Measurements from ENCODE around the gene URAD.

Gene URAD

DNA sequence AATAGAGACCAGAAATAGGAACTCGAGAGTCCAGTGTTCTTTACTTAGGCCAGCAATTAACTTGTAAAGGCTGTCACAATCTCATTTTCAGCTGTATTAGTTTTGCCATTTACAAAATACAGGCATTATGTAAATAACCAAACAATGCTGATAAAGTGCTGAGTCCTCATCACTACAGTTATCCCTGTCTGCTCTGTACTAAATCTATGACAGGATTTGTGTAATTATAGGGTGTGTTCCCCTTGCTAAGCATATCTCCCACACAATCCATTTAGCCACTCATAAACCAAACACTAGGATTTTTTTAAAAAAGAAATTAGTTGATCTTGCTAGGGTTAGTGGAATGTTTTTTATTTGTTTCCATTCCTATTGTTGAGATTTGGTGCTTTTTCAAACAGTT is 45.5 kb downstream of the URAD start:
- peaks cover 0 to 6% of the 10 kb centered on the region in 2 donors for H3K9me3 ChIP-seq (ENCODE audit: control insufficient read depth in 1 of 2, low read length in 2 of 2)
- no peaks in the 10 kb centered on the region for H3K27me3 ChIP-seq (ENCODE audit: low read depth, low read length)
- H3K36me3 ChIP-seq (ENCODE audit: control insufficient read depth in 1 of 2, insufficient read depth in 2 of 2, low read length in 2 of 2): no peaks in the 10 kb centered on the region
- H3K27ac ChIP-seq (ENCODE audit: low read length): no peak overlapping the region
- no peak overlapping the region for H3K4me3 ChIP-seq (ENCODE audit: low read depth in 1 of 2, low read length in 2 of 2)
- no peaks in the 10 kb centered on the region for H3K4me1 ChIP-seq (ENCODE audit: control insufficient read depth in 1 of 2, insufficient read depth in 2 of 2, low read length in 2 of 2)

DNA sequence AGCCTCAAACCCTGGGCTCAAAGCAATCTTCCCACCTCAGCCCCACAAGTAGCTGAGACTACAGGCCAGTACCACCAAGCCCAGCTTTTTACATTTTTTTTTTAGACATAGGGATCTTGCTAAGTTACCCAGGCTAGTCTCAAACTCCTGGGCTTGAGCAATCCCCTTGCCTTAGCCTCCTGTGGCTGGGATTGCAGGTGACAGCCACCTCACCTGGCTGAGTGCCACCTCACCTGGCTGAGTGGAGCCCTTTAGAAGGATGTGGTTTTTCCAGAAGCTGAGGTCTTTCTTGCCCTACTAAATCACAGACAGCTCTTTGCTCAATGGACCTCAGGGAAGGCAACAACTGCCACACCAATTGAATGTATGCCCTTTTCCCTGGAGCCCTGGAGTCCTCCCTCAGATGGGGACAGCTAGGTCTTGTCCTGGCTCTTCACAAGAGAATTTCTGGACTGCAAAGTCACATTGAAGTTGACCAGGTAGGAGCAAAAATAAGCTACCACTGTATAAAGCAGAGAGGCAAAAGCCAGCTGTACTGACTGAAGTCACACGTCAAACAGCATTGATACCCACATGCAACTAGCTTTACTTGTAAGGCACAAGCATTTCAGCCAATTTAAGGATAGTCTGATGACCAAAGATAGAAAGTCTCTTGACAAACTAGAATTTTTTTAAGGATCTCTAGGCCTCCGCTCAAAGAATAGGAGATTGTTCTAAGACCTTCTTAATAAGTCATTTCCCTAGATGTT is 54.7 kb downstream of the URAD start:
- H3K27me3 ChIP-seq (ENCODE audit: low read depth, low read length): peaks cover 9% of the 10 kb centered on the region

DNA sequence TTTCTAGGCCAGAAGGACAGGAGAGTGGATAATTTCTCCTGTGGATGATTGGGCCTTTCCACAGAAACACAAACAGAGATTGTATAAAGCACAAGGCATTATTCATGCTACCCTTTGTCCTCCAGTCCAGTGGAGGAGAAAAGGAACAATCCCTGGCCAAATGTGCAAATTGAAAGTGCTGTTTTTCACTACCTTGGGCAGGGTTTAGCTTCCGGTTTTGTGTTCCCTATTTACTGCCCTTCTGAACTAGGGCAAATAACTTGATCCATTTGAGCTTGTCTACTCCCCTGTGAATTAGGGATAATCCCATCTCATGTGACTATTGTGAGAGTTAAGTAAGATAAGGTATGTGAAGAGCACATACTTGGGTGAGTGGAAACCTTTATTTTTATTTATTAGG is 55.4 kb downstream of the URAD start:
- Histone ChIP-seq H3K36me3 (ENCODE audit: control insufficient read depth in 1 of 2, insufficient read depth in 2 of 2, low read length in 2 of 2) (no peaks in the 10 kb centered on the region), H3K27ac (ENCODE audit: low read length) (no peak overlapping the region), H3K4me1 (ENCODE audit: control insufficient read depth in 1 of 2, insufficient read depth in 2 of 2, low read length in 2 of 2) (peaks cover 0 to 7% of the 10 kb centered on the region in 2 donors), H3K27me3 (ENCODE audit: low read depth, low read length) (peaks cover 15% of the 10 kb centered on the region), H3K4me3 (ENCODE audit: low read depth in 1 of 2, low read length in 2 of 2) (no peak overlapping the region), H3K9me3 (ENCODE audit: control insufficient read depth in 1 of 2, low read length in 2 of 2) (no peaks in the 10 kb centered on the region)

More for the DNA sequence above, 54.7 kb downstream of the URAD start:
- peaks cover 0 to under 1% of the 10 kb centered on the region in 2 donors for H3K4me1 ChIP-seq (ENCODE audit: control insufficient read depth in 1 of 2, insufficient read depth in 2 of 2, low read length in 2 of 2)
- H3K27ac ChIP-seq (ENCODE audit: low read length): no peak overlapping the region
- H3K36me3 ChIP-seq (ENCODE audit: control insufficient read depth in 1 of 2, insufficient read depth in 2 of 2, low read length in 2 of 2): no peaks in the 10 kb centered on the region
- no peaks in the 10 kb centered on the region for H3K9me3 ChIP-seq (ENCODE audit: control insufficient read depth in 1 of 2, low read length in 2 of 2)
- H3K4me3 ChIP-seq (ENCODE audit: low read depth in 1 of 2, low read length in 2 of 2): no peak overlapping the region

DNA sequence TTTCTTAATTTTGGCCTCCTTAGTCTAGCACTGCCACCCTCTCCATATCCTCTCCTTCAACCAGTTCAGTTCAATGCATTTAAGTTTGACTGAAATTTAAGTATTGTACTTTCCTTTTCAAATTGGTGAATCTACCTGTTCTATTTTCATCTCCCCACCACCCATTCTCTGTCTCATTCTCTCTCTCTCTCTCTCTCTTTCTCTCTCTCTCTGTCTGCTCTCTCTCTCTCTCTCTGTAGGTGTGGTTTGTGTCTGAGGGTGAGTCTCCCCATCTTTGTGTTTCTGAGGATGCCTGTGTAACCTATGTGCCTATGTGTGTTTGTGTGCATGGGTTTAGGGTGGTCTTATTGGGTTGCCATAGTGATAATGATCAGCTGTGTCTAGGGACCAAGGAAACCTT is 58.6 kb downstream of the URAD start:
- Histone ChIP-seq H3K36me3 (ENCODE audit: control insufficient read depth in 1 of 2, insufficient read depth in 2 of 2, low read length in 2 of 2) (no peaks in the 10 kb centered on the region), H3K27ac (ENCODE audit: low read length) (no peak overlapping the region), H3K9me3 (ENCODE audit: control insufficient read depth in 1 of 2, low read length in 2 of 2) (no peaks in the 10 kb centered on the region), H3K4me3 (ENCODE audit: low read depth in 1 of 2, low read length in 2 of 2) (no peak overlapping the region), H3K27me3 (ENCODE audit: low read depth, low read length) (peaks cover 39% of the 10 kb centered on the region), H3K4me1 (ENCODE audit: control insufficient read depth in 1 of 2, insufficient read depth in 2 of 2, low read length in 2 of 2) (peaks cover 0 to 13% of the 10 kb centered on the region in 2 donors)

GRCh38 chr13:27928805-27929753 is 59.4 kb downstream of the URAD start:
- Histone ChIP-seq H3K4me1 (ENCODE audit: control insufficient read depth in 1 of 2, insufficient read depth in 2 of 2, low read length in 2 of 2) (peaks cover 0 to 19% of the 10 kb centered on the region in 2 donors), H3K36me3 (ENCODE audit: control insufficient read depth in 1 of 2, insufficient read depth in 2 of 2, low read length in 2 of 2) (no peaks in the 10 kb centered on the region), H3K9me3 (ENCODE audit: control insufficient read depth in 1 of 2, low read length in 2 of 2) (no peaks in the 10 kb centered on the region), H3K27me3 (ENCODE audit: low read depth, low read length) (peaks cover 39% of the 10 kb centered on the region), H3K4me3 (ENCODE audit: low read depth in 1 of 2, low read length in 2 of 2) (no peak overlapping the region), H3K27ac (ENCODE audit: low read length) (peak overlapping the region; percentile 47)

DNA sequence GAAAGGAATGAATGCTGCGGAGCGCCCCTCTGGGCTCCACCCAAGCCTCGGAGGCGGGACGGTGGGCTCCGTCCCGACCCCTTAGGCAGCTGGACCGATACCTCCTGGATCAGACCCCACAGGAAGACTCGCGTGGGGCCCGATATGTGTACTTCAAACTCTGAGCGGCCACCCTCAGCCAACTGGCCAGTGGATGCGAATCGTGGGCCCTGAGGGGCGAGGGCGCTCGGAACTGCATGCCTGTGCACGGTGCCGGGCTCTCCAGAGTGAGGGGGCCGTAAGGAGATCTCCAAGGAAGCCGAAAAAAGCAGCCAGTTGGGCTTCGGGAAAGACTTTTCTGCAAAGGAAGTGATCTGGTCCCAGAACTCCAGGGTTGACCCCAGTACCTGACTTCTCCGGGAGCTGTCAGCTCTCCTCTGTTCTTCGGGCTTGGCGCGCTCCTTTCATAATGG is 60.1 kb downstream of the URAD start:
- no peaks in the 10 kb centered on the region for H3K9me3 ChIP-seq (ENCODE audit: control insufficient read depth in 1 of 2, low read length in 2 of 2)
- H3K36me3 ChIP-seq (ENCODE audit: control insufficient read depth in 1 of 2, insufficient read depth in 2 of 2, low read length in 2 of 2): no peaks in the 10 kb centered on the region
- H3K4me1 ChIP-seq (ENCODE audit: control insufficient read depth in 1 of 2, insufficient read depth in 2 of 2, low read length in 2 of 2): peaks cover 0 to 24% of the 10 kb centered on the region in 2 donors
- peak overlapping the region; percentile 47 for H3K27ac ChIP-seq (ENCODE audit: low read length)
- H3K4me3 ChIP-seq (ENCODE audit: low read depth in 1 of 2, low read length in 2 of 2): no peak overlapping the region
- peaks cover 46% of the 10 kb centered on the region for H3K27me3 ChIP-seq (ENCODE audit: low read depth, low read length)

Data from muscle layer of duodenum (tissue), 2 donors.